Dedifferentiated amniotic fluid mesenchymal stem cell (primary cell): ENCODE measurements around the gene TCF25.

Experiments
- DNase-seq: peaks from one replicate; pipeline ENCODE4 v3.0.0-alpha.2; 2016; ENCODE audit errors: extremely low spot score

TCF25 gene

DNA sequence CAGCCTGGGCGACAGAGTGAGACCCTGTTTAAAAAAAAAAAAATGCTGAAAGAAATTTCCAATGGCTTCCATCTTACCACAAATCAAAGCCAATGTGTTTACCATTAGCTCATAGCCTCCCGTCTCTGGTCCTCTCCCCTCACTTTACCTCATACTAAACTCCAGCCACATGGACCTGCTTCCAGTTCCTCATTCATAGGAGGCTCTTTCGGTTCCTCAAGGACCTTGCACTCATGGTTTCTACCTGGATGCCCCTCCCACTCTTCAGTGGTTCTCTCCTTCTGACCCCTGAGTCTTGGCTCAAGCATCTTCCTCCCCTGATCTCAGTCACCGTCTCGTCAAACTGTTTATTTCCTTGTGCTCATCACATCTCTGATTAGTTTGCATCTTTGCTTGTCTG is 71.4 kb downstream of the TCF25 start:
- DNase-seq: no peak

DNA sequence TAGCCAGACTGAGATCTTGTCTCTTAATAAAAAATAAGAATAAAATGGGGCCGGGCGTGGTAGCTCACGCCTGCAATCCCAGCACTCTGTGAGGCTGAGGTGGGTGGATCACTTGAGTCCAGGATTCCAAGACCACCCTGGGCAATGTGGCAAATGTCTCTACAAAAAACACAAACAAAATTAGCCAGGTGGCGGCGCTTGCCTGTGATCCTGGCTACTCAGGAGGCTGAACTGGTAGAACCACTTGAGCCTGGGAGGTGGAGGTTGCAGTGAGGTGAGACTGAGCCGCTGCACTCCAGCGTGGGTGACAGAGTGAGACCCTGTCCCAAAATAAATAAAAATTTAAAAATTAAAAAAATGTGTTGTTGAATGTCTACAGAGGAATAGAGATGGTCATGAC is 72.3 kb downstream of the TCF25 start:
- no peak for DNase-seq

DNA sequence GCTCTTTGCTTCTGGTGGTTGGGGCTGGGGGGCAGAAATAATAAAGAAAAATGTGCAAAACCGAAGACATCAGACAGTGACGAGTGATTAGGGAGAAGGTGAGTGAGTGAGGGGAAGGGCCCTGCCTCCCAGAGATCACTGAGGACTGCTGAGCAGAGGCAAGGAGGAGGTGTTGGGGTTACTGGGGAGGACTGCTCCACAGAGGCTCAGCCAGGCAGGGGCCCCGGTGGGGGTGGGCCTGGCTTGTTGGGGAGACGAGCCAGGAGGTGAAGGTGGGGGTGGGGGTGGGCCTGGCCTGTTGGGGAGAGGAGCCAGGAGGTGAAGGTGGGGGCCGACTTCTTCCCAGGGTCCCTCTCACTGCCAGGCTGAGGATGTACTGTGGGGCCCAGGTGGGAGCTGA is 73.1 kb downstream of the TCF25 start:
- DNase-seq: no peak

DNA sequence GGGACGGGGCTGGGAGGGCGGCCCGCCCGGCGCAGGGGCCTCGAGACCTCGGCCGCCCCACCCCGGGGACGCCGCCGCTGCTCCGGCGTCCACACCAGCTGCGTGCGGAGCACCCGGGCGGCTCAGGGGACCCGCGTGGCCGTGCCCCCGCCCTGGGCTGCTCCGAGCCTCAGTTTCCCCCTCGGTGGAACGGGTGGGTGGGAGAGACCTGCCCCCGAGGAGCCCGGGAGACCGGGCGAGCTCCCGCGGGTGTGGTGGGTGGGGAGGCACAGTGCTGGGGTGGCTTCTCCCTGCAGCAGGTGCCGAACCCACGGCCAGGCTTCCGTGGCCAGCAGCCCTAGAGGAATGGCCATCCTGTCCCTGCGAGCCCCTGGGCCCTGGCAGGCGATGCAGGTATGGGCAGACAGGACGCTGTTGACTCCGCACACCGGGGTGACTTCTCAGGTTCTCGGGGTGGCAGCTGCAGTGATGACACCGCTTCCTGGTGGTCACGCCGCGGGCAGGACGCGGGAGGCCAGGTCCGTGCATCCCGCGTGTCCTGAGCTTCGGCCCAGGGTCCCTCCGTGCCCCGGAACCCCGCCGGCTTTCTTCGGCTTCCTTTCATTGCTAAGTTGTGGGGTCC is 75.8 kb downstream of the TCF25 start:
- no peak for DNase-seq

DNA sequence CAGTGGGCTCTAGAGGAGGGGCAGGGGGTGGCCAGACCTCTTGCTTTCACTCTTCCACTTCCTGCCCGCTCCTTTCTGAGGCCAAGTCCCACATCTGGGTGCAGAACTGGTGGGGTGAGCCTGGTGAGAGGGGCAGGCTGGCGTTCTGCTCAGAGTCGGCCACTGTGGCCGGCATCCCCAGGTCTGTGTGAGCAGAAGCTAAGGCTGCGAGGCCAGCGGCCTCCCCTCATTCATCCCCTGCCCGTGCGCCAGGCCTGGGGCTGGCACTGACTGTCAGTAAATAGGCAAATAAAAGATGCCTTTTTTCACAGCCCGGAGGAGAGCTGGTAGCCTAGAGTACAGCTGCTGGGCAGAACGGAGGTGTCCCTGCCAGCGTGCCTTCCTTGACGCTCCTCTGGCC is 76.4 kb downstream of the TCF25 start:
- DNase-seq: no peak

DNA sequence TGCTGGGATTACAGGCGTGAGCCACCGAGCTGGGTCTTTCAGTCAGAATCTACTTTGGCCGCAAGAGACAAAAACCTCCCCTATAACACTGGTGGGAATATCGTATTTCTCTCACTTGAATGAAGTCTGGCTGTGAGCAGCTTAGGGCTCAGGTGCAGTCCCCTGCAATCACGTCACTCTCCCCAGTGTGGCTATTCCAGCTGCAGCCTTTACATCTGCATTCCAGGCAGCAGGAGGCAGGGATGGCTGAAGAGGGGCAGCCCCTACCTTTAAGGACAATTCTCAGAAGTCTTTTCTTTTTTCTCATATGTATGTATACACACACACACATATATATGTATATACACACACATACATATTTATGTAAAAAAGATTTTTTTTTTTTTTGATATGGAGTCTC is 78.1 kb downstream of the TCF25 start:
- DNase-seq: no peak

DNA sequence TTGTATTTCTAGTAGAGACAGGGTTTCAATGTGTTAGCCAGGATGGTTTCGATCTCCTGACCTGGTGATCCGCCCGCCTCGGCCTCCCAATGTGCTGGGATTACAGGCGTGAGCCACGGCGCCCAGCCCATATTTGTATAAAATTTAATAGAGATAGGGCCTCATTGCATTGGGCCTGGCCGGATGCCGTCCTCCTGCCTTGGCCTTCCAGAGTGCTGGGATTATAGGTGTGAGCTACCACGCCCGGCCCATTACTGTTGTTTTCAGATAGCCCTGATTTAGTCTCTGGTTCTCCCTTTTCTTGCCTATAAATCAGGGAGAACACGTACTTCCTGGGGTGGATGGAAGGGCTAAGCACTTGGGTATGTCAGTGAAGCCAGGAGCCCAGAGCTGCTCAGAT is 78.7 kb downstream of the TCF25 start:
- no peak for DNase-seq

DNA sequence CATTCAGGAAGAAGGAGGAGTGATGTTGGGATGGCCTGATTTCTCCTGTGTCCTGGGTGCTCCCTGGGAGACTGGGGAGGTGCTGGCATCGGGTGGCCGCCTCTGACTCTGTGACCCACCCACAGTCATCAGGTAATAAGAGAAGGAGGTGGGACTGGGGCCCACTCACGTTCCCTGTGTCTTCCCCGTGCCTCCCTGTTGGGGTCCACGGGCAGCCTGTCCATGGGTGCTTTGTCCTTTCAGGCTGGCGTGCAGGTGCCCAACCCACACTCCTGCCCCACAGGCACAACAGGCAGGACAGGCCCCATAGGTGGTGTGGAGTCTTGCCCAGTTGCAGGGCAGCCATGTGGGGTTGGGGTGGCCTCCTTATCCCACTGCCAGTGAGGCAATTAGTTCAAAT is 79.2 kb downstream of the TCF25 start:
- DNase-seq: no peak

DNA sequence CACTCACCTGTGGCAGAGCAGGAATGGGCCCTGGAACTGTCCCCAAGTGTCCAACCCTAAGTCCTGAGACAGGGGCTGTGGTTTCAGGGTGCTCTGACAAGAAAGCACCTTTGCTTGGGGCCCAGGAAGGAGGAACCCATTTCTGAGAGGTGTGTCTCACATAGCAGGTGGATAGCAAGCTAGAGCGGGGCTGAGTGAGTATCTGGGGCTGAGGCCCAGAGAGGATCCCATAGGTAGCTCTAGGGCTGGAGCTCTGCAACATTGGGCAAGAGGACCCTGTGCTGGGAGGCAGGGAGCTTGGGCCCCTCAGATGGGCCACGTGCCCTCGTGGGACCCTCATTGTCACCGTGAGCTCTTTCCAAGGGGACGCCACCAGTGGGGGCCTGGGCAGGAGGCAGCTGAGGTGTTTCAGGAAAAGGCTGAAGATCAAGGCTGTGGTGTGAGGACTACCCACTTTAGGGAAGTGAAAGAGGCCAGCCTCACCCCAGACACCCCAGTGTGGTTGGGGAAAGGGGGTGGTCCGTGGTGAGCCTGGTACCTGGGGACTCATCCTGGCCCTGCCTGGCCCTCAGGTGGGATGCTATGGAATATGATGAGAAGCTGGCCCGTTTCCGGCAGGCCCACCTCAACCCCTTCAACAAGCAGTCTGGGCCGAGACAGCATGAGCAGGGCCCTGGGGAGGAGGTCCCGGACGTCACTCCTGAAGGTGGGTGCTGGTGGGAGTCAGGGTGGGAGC is 80.4 kb downstream of the TCF25 start:
- DNase-seq: no peak

DNA sequence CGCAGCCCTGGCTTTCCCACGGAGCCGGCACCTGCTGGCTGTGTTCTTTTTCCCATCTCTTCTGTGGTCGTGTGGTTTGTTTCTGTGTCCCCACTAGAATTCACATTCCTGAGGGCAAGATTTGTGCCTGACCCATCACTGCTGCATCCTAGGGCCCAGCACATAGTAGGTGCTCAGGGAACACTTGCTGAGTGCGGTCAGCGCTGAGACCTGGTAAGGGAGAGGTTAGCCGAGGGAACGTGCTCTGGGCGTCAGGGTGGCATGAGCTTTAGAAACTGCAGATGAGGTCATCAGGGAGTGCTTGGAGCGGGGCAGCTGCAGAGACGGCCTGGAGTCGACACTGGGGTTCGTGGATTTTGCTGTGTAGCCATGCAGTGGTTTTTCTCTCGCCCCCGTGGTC is 81.1 kb downstream of the TCF25 start:
- no peak for DNase-seq

DNA sequence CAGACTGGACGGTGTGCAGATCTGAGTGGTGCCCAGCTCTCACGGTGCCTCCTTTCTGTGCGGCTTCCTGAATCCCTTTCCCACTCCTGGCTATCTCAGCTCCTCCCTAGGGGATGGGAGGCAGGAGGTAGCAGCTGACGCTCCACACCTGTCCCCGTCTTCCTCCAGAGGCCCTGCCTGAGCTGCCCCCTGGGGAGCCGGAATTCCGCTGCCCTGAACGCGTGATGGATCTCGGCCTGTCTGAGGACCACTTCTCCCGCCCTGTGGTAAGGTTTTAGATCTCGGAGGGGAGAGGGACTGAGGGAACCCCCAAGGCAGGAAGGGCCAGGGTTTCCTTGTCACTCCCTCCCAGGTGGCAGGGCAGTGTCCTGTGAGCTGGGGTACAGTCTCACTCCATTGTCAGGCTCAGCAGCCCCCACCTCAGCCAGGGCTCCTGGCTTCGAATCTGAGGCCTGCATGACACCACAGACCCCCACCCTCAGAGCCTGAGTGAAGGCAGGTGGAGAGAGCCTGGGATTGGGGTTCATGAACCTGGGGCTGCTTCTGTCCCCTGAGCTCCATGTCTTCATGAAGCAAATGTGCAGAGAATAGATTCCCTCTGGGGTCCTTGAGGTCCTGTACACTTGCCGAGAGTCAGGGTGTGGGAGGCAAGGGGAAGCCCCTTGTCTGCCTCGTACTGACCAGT is 81.8 kb downstream of the TCF25 start:
- DNase-seq: no peak

DNA sequence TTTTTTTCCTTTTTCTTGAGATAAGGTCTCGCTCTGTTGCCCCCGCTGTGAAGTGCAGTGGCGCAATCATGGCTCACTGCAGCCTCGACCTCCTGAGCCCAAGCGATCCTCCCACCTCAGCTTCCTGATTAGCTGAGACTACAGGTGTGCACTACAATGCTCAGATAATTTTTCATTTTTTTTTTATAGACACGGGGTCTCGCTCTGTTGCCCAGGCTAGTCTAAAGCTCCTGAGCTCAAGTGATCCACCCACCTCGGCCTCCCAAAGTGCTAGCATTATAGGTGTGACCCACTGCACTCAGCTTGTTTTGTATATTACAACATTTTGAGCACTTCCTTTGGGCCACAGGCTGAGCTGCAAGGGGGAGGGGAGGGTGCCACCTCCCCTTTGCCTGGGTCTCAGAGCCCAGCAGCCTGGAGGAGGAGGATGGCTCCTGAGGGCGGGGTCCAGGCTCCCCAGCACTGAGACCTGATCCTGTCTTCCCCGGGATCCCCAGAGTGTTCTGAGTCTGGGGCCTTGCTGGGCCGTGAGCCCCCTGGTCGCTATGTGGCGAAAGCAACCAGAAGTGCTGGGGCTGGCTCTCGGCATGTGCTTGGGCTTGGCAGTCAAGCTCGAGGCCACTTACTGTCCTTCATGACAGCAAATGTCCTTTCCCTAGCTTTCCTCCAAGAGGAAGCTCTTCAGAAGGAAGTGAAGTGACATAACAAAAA is 83.3 kb downstream of the TCF25 start:
- no peak for DNase-seq

DNA sequence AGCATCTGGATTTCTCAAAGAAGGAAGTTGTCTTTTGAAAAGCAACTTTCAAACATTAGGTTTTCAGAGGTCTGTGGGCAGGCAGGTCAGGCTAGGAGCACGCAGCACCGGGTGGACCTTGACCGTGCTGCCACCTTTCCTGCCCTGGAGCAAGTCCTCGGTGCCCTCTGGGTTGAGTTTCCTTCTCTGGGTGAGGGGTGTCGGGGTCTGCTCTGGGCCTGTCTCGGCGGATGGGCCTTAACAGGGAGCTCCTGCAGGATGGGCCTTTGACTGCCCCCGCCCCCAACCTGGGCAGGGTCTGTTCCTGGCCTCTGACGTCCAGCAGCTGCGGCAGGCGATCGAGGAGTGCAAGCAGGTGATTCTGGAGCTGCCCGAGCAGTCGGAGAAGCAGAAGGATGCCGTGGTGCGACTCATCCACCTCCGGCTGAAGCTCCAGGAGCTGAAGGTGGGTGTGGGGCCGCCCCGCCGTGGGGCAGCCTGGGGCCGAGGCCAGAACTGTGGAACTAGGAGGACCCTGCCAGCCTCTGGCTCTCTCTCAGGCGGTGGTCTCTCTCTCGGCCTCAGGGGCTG is 83.9 kb downstream of the TCF25 start:
- no peak for DNase-seq

DNA sequence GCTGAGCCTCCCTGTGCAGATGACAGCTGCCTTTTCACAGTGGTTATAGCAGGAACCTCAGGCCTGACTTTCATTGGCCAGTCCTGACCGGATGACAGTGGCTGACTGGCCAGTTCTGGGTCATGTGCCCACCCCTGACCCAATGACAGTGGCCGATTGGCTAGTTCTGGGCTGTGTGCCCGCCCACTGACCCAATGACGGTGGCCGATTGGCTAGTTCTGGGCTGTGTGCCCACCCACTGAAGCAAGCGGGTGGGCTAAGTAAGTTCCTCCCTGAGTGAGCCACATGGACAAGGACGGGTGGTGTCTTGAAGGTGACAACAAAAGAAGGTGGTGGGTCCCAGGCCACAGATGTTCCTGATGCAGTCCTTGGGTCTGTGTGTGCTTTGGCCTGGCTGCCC is 84.7 kb downstream of the TCF25 start:
- no peak for DNase-seq

DNA sequence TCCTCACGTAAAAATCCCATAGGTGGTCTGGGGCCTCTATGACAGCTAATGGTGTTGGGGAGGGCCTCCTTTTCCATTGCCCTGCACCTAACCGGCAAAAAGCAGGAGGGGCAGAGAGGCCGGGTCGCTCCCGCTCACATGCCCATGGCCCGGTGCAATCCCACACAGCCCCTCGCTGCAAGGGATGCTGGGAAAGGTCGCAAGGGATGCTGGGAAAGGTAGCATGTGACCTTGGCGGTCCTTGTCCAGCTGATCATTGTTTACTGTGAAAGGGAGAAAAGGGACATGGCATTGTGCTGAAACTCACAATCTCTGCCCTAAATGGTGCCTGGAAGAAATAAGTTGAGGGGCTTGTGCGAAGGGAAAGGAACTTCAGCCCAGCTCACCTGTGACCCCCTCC is 85.2 kb downstream of the TCF25 start:
- no peak for DNase-seq

DNA sequence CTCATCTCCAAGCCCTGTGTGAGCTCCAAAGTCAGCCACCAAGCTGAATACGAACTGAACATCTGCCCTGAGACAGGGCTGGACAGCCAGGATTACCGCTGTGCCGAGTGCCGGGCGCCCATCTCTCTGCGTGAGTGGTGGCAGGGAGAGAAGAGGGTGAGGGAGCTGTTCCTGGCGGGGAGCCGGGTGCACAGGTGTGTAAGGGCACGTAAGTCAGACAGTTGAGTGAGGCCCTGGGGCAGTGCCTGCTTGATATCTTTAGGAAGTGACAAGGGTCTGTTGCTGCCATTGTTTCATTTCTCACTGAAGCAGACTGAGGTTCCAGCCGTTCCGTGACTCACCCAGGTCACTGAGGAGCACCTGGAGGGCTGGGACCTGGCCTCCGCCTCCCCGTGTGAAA is 87.6 kb downstream of the TCF25 start:
- no peak for DNase-seq
